Esophagus (tissue), 2 donors: ENCODE results near the gene CD8B2. TPM values are rescaled to one million over a fixed set of nuclear protein-coding genes. Genes with fewer than 3 reads are reported as not detected.

ENCODE experiments used
- H3K27ac ChIP-seq, 2 donors: one replicate each; pipeline ENCODE4 v1.5.1; 2013; ENCODE audit warnings: low read depth in 2 of 2, mild to moderate bottlenecking in 2 of 2, inconsistent platforms in 1 of 2, low read length in 1 of 2, moderate library complexity in 1 of 2
- H3K27me3 ChIP-seq, 2 donors: one replicate each; pipeline ENCODE4 v1.6.1; 2013; ENCODE audit warnings: low read length in 2 of 2, control low read depth in 1 of 2, mild to moderate bottlenecking in 1 of 2; ENCODE audit not compliant: insufficient read depth in 2 of 2, control insufficient read depth in 1 of 2
- H3K36me3 ChIP-seq, 2 donors: one replicate each; pipeline ENCODE4 v1.6.1; 2013; ENCODE audit warnings: low read length in 1 of 2; ENCODE audit not compliant: control insufficient read depth in 2 of 2, insufficient read depth in 2 of 2
- H3K4me1 ChIP-seq, 2 donors: one replicate each; pipeline ENCODE4 v1.6.1; 2013; ENCODE audit warnings: low read length in 1 of 2; ENCODE audit not compliant: control insufficient read depth in 2 of 2, insufficient read depth in 2 of 2
- H3K4me3 ChIP-seq, 2 donors: one replicate each; pipeline ENCODE4 v1.5.1; 2013; ENCODE audit warnings: low read length in 2 of 2, mild to moderate bottlenecking in 2 of 2, low read depth in 1 of 2, moderate library complexity in 1 of 2
- H3K9me3 ChIP-seq, 2 donors: one replicate each; pipeline ENCODE4 v1.6.1; 2013; ENCODE audit warnings: mild to moderate bottlenecking in 2 of 2, low read depth in 1 of 2, low read length in 1 of 2, moderate library complexity in 1 of 2; ENCODE audit not compliant: control insufficient read depth in 2 of 2, insufficient read depth in 1 of 2
- WGBS, 2 donors: extraction: QIAGEN DNeasy Blood & Tissue Kit; methylation state at CpG; one replicate each; pipeline ENCODE4 v1.1.7; 2013; 5-methylcytosine and 5-hydroxymethylcytosine counted together
- polyA plus RNA-seq, 2 donors: library from polyadenylated mRNA; stranded (reverse); fragments of 200-250 nt; gene quantifications; one replicate each; pipeline ENCODE4 v1.2.3, GENCODE V29; 2013
- donor health status: healthy with polysubstance abuse.
- donor health status: Bipolar disorder and iron deficiency.

The CD8B2 gene
- polyA plus RNA-seq, 2 donors: 0.06 to 0.10 TPM

DNA sequence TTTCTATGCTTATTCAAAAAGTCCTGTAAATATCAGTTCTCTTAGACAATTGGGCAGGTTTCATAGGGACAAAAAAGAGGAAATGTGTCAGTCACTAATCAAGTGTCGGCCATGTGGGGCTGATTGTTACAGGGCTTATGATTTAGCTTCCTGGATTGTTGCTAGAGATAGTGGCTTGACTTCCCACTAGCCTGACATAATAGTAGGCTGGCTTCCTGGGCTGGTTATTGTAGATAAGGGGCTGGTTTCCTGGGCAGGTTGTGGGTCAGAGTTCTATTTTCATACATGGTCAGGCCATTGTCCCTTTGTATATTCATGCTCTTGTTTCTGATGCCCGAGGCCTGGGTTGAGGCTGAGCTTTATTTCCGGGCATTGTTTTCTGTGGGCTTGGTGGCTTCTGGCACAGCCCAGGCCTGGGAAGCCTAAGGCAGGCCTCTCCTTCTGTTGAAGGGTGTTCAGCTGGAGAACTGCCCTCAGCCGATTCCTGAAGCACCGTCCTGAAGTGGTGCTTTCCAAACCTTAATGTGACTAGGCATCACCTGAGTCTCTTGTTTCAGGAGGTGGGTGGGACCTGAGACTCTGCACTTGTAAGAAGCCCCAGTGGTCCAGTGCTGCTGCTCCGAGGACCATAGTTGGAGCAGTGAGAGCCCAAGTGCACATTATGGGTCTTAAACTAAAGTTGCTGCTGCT is 37.0 kb downstream of the CD8B2 start:
- 87 to 88% methylated on average over 6 of the region's 6 CpGs for WGBS, 2 donors
- Histone ChIP-seq H3K27me3 (no peaks in the 10 kb centered on the region), H3K9me3 (peaks cover 5 to 6% of the 10 kb centered on the region in 2 donors), H3K27ac (no peak overlapping the region), H3K36me3 (no peaks in the 10 kb centered on the region), H3K4me1 (no peaks in the 10 kb centered on the region), H3K4me3 (no peak overlapping the region)

DNA sequence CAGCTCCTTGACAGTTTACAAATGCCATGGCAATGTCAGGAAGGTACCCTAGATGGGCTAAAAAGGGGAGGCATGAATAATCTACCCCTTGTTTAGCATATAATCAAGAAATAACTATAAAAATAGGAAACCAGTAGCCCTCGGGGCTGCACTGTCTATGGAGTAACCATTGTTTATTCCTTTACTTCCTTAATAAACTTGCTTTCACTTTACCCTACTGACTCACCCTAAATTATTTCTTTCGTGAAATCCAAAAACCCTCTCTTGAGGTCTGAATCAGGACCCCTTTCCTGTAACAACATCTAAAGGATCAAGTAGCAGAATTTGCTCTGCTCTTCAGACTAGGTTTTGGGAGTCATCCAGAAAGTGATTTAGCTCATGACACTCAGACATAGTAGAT is 43.7 kb downstream of the CD8B2 start:
- no peaks in the 10 kb centered on the region for H3K9me3 ChIP-seq
- H3K27ac ChIP-seq: no peak overlapping the region
- H3K36me3 ChIP-seq: no peaks in the 10 kb centered on the region
- no peak overlapping the region for H3K4me3 ChIP-seq
- no peaks in the 10 kb centered on the region for H3K27me3 ChIP-seq
- 46 to 52% methylated on average over 2 of the region's 2 CpGs for WGBS, 2 donors
- H3K4me1 ChIP-seq: no peaks in the 10 kb centered on the region

DNA sequence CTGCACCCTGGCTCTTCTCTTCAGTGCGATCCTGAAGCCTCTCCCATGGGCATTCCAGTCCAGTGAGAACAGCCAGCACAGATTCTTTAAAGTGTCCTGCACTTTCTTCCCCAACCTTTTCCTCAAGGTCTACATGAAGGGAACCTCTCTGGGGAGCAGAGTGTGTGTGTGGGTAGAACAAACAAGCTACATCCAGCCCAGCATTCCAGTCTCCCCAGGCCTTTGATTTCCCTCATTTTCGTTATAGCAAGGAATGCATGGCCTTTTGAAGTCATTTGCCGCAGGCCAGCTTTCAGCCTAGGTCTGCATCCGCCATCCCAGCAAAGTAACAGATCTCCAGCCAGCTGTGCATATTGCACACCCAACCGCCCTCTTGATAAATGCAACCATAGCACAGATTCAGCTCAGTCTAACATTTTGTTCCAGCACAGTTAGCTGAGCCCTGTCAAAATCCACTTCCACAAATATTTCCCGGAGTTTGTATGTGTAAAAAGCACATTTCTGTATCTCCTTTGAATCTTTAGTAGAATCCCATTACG is 44.6 kb downstream of the CD8B2 start:
- Histone ChIP-seq H3K27ac (no peak overlapping the region), H3K27me3 (no peaks in the 10 kb centered on the region), H3K4me1 (no peaks in the 10 kb centered on the region), H3K36me3 (no peaks in the 10 kb centered on the region), H3K4me3 (no peak overlapping the region), H3K9me3 (no peaks in the 10 kb centered on the region)
- WGBS, 2 donors: 77 to 89% methylated on average over 7 of the region's 7 CpGs

DNA sequence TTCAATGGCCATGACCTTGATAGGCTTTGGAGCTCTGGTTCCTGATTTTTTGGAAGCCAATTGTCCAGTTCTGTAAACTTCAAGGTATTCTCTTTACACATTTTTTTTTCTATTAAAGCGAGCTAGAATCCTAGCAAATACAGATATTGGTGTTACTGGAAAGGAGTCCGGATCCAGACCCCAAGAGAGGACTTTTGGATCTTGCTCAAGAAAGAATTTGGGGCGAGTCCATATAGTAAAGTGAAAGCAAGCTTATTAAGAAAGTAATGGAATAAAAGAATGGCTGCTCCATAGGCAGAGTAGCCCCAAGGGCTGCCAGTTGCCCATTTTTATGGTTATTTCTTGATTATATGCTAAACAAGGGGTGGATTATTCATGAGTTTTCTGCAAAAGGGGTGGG is 45.1 kb downstream of the CD8B2 start:
- H3K9me3 ChIP-seq: no peaks in the 10 kb centered on the region
- no peaks in the 10 kb centered on the region for H3K36me3 ChIP-seq
- H3K4me3 ChIP-seq: no peak overlapping the region
- 89 to 90% methylated on average over 3 of the region's 3 CpGs for WGBS, 2 donors
- no peaks in the 10 kb centered on the region for H3K27me3 ChIP-seq
- no peaks in the 10 kb centered on the region for H3K4me1 ChIP-seq
- no peak overlapping the region for H3K27ac ChIP-seq

DNA sequence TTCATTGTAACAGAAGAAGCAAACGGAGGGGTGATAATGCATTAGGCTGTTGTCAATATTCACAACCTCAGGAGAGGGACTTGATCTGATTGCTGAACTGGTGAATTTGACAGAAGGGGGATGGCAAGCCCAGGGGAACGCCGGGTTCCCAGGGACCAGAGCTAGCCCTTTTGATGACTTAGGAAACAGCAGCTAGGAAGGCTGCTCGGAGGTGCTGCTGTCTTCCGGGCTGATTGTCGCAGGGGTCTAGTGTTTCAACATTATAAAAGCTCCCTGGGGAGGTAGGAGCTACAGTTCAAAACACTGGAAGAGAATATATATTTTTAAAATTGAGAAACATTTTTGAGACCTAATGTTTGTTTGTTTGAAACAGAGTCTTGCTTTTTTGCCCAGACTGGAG is 47.3 kb downstream of the CD8B2 start:
- no peaks in the 10 kb centered on the region for H3K9me3 ChIP-seq
- no peak overlapping the region for H3K4me3 ChIP-seq
- no peak overlapping the region for H3K27ac ChIP-seq
- no peaks in the 10 kb centered on the region for H3K4me1 ChIP-seq
- 77 to 86% methylated on average over 6 of the region's 6 CpGs for WGBS, 2 donors
- no peaks in the 10 kb centered on the region for H3K36me3 ChIP-seq
- no peaks in the 10 kb centered on the region for H3K27me3 ChIP-seq

DNA sequence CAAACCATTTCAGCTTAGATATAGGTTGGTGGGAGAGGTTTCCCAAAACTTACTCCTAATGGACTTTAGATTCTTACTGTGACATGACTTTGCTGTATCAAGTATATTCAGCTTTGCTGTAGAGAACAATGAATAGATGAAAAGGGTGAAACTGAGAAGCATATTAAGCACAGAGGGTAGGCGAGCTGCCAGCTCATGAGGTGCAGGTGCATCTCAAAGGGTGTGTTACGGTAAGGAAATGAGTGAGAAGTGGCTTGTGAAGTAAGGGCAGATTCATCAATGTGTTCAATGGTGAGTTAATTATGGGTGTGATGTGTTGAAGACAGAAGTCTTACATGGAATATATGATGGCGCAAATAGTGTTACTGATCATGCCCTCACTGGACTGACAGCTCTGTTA is 49.3 kb downstream of the CD8B2 start:
- H3K27ac ChIP-seq: no peak overlapping the region
- 76 to 86% methylated on average over 3 of the region's 3 CpGs for WGBS, 2 donors
- no peaks in the 10 kb centered on the region for H3K9me3 ChIP-seq
- no peak overlapping the region for H3K4me3 ChIP-seq
- no peaks in the 10 kb centered on the region for H3K4me1 ChIP-seq
- no peaks in the 10 kb centered on the region for H3K36me3 ChIP-seq
- no peaks in the 10 kb centered on the region for H3K27me3 ChIP-seq

DNA sequence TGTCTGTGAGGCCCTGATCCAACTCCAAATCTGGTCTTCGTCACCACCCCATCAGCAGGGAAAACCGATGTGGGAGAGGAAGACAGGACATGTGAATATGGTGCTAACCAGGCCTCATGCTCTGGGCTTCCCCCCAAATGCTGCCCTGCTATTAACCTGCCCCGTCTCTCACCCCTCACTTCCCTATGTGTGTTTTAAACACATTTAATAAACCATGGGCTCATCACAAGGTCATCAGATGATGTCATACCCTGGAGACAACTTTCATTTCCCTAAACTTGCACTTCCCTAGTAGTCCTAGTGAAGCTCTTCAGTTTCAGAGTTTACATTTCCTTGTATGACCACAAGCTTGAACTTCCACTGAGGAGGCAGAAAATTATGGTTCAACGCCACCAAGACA is 49.9 kb downstream of the CD8B2 start:
- H3K9me3 ChIP-seq: no peaks in the 10 kb centered on the region
- no peak overlapping the region for H3K4me3 ChIP-seq
- H3K36me3 ChIP-seq: no peaks in the 10 kb centered on the region
- WGBS, 2 donors: 80 to 83% methylated on average over 4 of the region's 4 CpGs
- no peak overlapping the region for H3K27ac ChIP-seq
- no peaks in the 10 kb centered on the region for H3K27me3 ChIP-seq
- H3K4me1 ChIP-seq: no peaks in the 10 kb centered on the region

DNA sequence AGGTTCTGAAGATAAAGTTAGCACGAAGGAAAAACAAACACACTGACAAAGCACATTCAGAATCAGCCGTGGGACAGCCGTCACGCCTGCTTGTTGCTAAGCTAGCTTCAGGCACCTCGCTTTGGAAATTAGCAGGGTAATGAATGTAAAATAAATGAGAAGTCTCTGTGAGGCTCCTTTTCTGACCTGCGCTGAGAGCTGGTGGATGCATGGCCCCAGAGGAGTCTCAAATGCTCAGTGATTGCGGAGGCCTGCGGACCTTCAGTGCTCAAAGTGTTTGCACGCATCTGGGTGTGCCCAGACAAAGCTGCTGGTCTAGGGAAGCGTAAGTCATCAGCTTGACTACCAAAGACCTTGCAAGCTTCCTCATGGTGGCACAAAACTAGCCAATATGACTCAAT is 50.6 kb downstream of the CD8B2 start:
- no peak overlapping the region for H3K27ac ChIP-seq
- H3K4me1 ChIP-seq: no peaks in the 10 kb centered on the region
- H3K36me3 ChIP-seq: no peaks in the 10 kb centered on the region
- H3K27me3 ChIP-seq: no peaks in the 10 kb centered on the region
- no peaks in the 10 kb centered on the region for H3K9me3 ChIP-seq
- no peak overlapping the region for H3K4me3 ChIP-seq
- 75 to 81% methylated on average over 10 of the region's 10 CpGs for WGBS, 2 donors

DNA sequence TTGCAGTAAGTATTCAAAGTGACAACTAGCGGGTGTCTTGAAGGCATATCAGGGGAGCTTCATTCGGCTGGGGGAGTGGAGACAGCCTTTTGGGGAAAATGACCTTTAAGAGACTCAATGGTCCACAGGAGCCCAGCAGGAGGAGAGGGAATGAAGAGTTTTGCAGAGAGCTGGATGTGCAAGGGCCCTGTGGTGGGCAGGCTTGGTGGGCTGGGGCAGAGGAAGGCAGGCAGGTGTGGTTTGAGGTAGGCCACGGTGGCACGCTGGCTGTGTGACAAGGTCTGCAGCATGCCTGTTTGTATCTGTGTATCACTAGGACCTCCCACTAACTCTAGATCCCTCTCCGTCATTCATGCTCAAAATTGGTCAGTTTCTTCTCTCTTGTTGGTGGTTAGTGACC is 53.7 kb downstream of the CD8B2 start:
- no peak overlapping the region for H3K4me3 ChIP-seq
- no peak overlapping the region for H3K27ac ChIP-seq
- H3K27me3 ChIP-seq: no peaks in the 10 kb centered on the region
- H3K9me3 ChIP-seq: no peaks in the 10 kb centered on the region
- 90 to 97% methylated on average over 5 of the region's 5 CpGs for whole genome bisulfite sequencing, 2 donors
- no peaks in the 10 kb centered on the region for H3K36me3 ChIP-seq
- no peaks in the 10 kb centered on the region for H3K4me1 ChIP-seq

DNA sequence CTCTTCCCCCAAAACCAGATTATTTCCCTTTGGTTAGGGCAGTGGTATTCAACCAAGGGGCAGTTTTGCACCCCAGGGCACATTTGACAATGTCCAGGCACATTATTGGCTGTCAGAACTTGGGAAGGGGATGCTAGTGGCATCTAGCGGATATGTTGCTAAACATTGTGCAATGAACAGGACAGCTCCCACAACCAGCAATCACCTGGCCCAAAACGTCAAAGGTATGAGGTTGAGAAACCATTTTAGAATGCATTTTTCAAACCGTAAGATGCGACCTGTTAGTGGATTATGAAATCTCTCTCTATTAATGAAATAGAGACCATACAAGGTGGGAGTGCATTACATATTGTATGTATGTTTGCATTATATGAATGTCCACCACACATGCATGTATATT is 54.2 kb downstream of the CD8B2 start:
- Histone ChIP-seq H3K4me3 (no peak overlapping the region), H3K9me3 (no peaks in the 10 kb centered on the region), H3K27me3 (no peaks in the 10 kb centered on the region), H3K36me3 (no peaks in the 10 kb centered on the region), H3K4me1 (no peaks in the 10 kb centered on the region), H3K27ac (no peak overlapping the region)
- 88 to 89% methylated on average over 4 of the region's 4 CpGs for WGBS, 2 donors
